ENCODE measurements around the gene ADARB2.

The ADARB2 gene

DNA sequence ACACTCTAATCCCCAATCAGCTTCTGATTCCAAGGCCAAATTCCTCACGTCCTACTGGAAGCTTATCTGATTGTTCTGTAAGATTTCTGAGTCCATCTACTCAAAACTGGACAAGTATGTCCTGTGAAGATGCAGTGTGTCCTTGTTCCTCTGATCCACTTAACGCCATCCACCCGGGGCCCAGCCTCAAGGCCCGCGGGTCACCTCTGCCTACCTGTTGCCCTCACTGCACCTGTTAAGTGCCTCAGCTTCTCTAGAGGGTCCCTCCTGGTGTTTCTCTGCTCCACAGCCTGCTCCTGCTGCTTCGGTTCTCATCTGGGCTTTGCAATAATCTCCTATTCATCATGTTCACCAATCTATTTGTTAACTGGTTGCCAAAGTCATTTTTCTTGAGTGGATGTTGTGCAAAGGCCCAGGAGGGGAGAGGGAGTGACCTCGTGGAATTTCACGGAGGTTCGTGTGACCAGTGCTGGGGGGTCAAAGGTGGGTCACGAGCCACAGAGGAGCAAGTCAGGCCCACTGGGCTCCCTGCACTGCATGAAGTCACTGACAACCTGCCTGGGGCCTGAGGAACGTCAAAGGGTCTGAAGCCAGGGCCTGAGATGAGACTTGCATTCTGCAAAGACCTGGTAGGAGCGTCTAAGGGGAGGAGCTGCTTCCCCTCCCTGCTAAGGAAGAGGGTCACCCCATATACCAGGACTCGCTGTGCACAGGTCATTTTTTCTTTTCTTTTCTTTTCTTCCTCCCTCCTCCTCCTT, 343.0 kb downstream of the ADARB2 start:
- no peak for DNase-seq (ENCODE audit: low read depth)

DNA sequence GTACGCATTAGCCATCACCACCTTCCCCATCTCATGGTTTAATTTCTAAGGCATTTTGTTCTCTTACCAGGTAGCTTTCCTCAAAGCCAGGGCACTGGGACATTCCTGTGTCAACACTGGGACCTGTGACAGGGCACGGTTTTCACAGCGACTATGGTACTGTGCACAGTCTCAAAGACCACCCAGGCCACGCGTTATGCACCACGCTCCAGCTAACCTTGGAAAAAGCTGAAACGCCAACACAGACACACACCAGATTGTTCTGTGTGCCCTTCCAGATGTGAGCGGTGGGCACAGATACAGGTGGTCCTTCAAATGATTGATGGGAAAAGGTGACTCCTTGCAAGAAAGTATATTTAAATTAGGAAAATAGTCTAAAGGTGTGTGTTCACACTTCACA, 343.8 kb downstream of the ADARB2 start:
- no peak for DNase-seq (ENCODE audit: low read depth)

DNA sequence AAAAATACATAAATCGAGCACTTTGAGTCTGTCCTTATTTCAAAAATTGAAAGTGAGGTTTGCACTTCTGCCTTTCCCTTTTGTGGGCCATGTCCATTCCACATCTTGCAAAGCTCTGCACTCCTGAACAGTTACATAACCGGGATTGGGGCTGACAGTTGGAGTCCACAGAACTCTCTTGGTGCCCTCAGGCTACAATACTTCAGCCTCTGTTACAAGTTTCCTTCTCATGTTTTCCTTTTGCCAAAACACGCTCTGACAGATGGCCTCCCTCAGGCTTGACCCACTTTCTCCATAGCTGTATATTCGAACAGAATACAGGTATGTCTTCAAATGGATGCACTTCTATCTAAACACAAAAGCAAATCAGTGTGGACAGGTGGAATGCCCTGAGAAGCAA, 345.2 kb downstream of the ADARB2 start:
- DNase-seq (ENCODE audit: low read depth): no peak

DNA sequence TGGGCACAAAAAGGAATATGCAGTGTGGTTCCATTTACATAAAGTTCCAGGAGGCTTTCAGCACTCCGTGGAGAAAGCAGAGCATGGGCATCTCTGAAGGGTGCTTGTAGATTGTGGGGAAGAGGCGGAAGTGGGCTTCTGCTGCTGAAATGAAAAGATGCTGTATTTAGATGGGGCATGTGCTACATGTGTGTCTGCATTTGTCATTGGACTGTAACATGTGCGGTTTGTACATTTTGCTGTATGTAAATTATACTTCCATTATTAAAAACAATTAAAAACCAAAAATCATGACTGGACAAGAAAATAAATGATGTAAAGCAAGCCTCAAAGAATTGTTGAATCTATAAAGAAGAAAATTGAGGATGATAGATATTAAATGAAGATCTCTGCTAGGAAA, 347.1 kb downstream of the ADARB2 start:
- no peak for DNase-seq (ENCODE audit: low read depth)

DNA sequence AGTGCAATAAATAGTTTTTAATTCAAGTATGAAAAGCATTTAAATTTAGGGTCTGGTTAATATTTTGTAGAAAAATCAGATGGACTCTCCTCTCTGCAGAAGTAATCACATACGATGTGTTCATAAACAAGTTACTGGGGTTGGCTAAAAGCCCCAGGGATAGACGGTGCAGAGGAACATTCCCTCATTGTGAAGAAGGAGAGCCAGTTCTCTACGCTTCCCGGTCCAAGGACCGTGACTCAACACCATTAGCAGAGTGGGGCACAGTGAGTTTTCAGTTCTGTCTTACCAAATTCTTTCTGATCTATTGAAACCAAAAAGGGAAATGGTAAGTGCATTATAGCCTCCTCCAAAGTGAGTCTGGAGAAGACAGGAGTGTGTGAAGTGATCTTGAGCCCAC, 353.3 kb downstream of the ADARB2 start:
- no peak for DNase-seq (ENCODE audit: low read depth)

DNA sequence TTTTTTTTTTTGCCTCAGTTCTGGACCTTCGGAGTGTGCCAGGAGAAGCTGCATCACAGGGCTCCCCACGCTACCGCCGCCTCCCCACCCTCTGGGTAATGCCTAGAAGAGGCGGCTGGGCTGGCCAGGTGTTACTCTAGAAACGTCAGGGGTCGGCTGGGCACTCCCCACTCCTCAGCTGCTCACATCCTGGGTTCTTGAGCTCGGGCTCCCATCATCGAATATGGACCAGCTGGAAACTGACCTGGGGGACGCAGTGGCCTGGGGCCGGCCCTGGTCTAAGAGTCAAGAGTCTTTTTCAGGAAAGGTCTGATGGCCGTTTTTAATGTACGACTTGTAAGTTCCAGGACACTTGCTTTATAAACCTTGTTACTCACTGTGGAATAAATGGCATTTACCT, 354.6 kb downstream of the ADARB2 start:
- DNase-seq (ENCODE audit: low read depth): no peak

DNA sequence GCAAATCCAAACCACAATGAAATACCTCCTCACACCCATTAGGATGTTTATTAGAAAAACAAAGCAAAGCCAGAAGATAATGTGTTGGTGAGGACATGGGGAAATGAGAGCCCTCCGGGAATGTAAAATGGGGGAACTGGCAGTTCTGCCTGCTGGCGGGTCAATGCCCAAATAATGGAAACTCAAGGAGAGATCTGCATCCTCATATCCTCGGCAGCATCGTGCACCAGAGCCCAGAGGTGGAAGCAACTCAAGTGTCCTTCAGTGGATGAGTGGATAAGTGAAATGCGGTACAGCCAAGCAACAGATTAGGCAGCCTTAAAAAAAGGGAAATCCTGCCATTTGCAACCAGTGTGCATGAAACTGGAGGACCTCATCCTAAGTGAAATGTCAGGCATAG, 356.0 kb downstream of the ADARB2 start:
- no peak for DNase-seq (ENCODE audit: low read depth)

DNA sequence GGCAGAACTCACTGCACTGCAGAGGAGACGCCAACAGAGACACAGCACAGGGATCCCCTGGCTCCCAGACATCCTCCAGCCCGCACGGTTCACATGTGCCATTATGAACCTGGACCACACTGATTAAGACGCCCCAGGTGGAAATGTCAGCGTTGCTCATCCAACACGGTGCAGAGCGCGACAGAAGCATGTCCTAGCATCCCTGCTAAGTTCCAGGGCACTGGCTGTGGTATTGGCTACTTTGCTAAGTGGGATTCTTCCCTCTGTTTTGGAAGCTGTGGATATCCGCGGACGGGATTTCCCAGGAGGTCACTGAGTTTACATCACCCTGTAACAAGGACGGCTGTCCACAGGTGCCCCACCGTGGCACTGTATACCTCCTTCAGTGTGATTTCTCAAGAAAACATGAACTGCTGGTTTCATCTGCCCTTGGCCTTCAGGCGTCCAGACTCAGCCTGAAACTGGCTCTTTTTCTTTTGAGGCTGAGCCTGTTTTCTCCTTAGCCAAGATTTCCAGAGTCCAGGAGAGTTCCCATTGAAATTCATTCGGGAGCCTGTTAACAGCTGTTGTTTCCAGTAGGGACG, 357.1 kb downstream of the ADARB2 start:
- no peak for DNase-seq (ENCODE audit: low read depth)

DNA sequence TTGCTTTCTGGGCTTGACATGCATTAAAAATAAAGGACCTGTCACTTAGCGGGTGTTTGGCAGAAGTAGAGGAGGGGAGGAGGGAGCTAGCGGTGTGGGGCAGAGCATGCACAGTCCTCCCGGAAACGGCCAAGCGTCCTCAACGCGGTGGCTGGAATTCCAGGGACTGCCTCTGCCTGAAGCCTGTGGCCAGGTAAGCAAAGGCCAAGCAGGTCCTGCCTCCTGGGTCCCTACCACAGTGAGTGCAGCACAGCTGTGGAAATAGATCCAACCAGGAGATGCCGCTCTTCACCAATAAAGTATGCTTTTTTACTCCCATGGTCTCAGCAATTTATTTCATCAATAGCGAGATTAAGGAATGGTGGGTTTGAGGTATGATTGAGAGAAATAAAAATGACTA, 357.7 kb downstream of the ADARB2 start:
- no peak for DNase-seq (ENCODE audit: low read depth)

DNA sequence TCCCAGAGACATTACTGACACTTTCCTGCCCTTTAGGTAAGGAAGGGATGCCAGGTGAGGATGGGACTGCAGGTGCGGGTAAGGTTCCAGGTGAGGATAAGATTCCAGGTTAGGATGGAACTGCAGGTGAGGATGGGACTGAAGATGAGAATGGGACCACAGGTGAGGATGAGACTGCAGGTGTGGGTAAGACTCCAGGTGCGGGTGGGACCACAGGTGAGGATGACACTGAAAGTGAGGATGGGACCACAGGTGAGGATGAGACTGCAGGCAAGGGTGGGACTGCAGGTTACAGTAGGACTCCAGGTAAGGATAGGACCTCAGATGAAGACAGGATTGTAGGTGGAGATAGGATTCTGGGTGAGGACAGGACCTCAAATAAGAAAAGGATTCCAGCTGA, 358.9 kb downstream of the ADARB2 start:
- no peak for DNase-seq (ENCODE audit: low read depth)

DNA sequence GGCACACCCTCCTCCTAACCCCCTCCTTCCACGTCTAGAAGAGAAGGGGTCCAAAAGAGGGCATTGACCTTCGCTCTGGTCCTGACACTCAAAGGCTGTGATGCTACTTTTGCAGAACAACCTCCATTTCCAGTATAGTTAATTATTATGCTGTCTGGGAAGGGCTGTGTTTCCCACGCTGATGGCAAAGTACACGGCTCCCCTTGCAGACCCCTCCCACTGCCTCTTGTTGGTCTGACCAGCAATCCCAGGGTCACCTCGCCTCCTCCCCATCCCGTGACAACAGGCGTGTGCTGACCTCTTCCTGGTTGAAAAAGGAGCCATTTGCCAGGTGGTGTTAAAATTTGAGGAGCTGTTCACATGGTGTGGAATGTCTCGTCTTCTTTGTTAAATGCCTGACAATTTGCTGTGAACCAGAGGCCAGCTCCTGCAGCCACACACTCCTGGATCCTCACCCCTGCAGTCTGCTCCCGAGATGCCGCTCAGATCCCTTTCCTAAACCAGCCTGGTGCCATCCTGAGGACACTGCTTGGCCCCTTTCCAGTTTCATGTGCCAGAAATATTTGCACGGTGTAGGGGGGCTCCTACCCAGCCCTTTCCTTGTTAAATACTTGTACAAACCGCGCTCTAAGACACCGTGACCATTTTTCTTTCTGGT, 359.5 kb downstream of the ADARB2 start:
- DNase-seq (ENCODE audit: low read depth): no peak

DNA sequence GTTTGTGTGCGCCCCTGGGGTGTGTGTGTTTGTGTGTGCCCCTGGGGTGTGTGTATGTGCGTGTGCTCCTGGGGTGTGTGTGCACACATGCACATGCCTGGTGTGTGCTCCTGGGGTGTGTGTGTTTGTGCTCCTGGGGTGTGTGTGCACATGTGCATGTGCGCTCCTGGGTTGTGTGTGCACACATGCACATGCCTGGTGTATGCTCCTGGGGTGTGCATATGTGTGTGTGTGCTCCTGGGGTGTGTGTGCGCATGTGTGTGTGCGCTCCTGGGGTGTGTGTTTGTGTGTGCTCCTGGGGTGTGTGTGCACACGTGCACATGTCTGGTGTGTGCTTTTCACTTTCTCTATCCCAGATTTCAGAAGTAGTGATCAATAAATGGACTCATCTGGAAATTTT, 360.1 kb downstream of the ADARB2 start:
- no peak for DNase-seq (ENCODE audit: low read depth)

DNA sequence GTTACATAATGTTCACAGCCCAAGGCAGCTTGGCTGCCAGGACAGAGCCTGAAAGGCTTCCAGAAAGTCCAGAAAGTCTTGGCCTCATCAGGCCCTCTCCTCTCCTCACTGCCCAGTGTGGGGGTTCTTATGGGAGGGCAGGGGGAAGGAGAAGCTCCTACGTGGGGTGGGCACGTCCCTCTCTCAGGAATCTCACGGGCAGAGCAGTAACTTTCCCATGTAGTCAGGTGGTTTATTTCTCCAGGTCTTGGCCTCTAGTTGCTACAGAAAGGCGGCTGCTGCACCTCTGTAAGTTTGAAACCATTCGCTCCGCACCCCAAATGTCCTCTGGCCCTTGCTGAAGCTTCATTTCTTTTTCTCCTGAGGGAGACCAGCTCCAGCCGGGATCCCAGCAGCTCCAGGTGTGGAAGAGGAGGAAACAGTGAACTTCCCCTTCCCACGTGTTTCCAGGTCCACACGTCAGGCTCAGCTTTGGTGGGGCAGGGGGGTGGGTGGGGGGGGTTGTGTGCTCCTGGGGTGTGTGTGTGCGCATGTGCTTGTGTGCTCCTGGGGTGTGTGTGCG, 360.9 kb downstream of the ADARB2 start:
- no peak for DNase-seq (ENCODE audit: low read depth)

DNA sequence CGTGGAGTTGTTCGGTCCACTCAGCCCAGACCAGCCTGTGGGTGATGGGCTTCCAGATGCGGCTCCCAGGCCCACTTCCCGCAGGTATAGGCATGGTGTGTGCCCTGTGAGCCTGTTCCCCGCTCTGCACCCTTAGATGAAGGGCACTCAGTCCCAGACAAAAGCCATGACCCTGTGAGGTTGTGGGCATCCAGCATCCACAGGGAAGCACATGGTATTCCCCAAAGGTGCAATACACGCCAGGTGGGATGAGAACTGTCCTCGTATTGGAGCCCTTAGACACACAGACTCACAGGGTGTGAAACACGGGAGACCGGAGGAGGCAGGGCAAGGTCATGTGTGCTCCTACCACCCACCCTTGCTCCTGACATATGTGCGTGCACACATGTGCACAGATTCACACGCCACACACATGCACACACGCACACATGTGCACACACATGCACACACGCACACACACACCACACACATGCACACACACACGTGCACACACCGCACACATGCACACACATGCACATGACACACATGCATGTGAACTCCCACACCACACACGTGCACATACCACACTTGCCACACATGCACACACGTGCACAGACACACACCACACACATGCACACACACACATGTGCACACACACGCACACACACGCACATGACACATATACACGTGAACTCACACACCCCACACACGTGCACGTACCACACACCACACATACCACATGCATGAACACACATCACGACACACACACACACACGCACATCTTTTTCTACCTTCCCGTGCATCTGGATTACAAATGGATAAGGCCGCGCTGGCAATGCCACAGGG, 361.8 kb downstream of the ADARB2 start:
- DNase-seq (ENCODE audit: low read depth): no peak

DNA sequence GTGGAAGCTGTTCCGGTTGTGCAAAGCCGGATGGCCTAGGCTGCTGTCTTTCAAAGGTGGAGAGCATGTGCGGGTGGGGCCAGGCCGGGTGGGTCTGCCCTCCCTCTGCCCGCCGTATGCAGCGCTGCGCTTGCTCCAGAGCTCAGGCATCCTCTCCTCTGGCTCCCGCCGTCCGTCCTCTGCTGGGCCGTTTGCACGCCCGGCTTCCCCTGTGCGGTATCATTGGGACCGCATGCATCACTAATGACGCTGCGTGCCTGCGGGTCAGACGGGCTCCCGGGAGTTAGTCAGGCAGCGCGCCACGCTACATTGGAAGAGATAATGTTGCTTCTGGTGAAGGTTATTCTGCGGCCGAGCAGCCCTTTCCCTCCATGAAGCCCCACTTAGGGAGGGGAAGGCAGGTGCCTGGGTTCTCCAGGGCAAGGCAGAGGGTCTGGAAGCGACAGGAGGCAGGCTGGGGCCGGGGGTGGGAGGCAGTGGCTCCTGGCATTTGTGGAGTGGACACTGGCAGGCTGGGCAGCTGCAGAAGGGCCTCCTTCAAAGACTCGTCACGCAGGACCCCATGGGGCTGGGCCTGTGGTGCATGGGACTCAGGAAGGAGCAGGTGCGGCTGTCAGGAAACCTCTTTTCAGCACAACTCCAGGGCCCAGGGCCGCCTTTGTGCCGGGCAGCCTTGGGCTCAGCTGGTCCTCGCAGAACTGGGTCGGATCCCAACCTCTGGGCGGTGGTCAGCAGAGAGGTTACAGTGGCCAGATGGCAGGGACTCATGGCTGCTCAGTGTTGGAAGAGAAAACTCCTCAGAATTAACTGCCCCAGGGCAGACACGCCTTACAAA, 362.6 kb downstream of the ADARB2 start:
- no peak for DNase-seq (ENCODE audit: low read depth)

DNA sequence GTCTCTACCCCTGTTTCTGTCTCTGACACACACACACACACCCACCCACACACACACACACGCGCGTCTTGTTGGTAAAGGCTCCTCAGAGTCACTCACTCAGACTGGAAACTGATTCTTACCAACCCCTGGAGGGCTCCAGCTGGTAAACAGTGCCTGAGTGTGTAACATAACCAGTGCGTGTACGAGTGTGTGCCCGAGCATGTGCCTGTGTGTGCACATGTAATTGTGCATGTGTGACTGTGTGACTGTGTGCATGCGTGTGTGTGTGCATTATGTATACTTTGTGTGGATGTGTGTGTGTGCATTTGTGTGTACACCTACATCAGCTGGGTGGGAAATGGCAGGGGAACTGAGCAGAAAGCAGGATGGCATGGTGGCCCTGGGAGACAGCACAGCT, 364.0 kb downstream of the ADARB2 start:
- DNase-seq (ENCODE audit: low read depth): no peak

DNA sequence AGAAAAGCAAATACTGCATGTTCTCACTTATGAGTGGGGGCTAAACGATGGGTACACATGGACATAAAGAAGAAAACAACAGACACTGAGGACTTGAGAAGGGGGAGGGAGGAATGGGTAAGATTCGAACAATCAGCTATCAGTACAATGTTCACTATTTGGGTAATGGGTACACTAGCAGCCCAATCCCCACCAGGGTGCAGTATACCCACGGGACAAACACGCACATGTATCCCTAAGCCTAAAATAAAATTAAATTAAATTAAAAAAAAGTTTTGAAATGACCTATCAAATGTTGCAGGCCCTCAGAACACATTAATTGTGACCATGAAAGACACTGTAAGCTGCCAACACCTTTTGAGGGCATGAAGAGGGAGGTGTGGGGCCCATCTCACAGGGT, 365.1 kb downstream of the ADARB2 start:
- no peak for DNase-seq (ENCODE audit: low read depth)

DNA sequence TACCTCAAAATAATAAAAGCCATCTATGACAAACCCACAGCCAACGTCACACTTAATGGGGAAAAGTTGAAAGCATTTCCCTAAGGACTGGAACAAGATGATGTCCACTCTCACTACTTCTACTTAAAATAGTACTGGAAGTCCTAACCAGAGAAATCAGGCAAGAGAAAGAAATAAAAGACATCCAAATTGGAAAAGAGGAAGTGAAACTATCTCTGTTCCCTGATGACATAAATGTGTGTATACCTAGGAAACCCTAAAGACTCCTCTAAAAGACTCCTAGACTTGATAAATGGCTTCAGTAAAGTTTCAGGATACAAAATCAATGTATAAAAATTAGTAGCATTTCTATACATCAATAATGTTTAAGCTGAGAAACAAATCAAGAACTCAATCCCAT, 367.0 kb downstream of the ADARB2 start:
- no peak for DNase-seq (ENCODE audit: low read depth)

DNA sequence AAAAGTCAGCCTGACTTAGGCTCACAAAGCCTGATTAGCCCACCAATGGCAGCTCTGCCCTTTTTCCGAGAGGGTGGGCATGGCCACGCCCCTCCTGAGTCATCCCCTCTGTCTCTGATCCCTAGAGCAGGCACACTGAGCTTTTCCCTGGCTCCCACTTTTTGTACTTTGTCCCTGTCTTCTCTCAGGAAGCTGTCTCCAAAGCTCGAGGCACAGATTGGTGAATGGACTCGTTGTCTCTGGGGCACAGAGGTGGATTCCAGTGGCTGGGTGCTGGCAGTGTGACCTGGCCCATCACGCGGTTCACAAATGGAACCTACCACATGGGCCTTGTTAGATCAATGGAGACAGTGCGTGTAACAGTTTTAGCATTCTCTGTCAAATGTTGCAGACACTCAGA, 367.7 kb downstream of the ADARB2 start:
- no peak for DNase-seq (ENCODE audit: low read depth)

DNA sequence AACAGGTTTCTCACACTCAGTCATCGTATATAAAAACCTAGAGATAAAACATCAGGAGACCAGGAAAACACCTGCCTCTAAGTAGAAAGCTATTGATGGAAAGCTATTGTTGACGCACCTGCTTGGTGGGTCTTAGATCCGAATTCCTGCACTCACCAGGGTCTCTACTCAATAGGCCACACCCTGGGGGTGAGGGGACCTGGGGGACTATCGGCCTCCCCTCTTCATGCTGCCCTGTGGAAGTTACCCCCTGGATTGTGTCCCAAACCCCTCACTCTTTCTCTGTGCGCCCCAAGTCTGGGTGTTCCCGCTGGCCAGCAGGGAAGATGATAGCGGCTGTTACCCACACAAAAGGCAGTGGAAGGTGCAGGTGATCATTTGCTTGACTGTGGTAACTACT, 368.1 kb downstream of the ADARB2 start:
- no peak for DNase-seq (ENCODE audit: low read depth)

DNA sequence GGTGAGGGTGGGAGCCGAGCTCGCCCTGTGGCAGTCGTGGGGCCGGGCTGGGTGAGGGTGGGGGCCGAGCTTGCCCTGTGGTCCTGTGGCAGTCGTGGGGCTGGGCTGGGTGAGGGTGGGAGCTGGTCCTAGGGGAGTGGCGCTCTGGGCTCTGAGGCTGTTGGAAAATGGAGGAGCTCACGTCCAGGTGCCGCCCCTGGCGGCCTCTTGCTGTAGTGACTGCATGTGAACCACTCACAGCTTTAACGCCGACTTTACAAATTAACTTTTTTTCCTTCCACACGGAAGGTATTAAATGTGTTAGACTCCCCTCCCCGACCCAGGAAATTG, 368.5 kb downstream of the ADARB2 start:
- DNase-seq (ENCODE audit: low read depth): no peak

All from fibroblast of gingiva (primary cell).